HPDE6-E6E7 (cell line): ENCODE results near the gene SHQ1.

Source experiments
- DNase-seq: peaks from one replicate; pipeline ENCODE4 v3.0.0; 2011; ENCODE audit warnings: missing footprints; ENCODE audit errors: extremely low spot score

The SHQ1 gene

DNA sequence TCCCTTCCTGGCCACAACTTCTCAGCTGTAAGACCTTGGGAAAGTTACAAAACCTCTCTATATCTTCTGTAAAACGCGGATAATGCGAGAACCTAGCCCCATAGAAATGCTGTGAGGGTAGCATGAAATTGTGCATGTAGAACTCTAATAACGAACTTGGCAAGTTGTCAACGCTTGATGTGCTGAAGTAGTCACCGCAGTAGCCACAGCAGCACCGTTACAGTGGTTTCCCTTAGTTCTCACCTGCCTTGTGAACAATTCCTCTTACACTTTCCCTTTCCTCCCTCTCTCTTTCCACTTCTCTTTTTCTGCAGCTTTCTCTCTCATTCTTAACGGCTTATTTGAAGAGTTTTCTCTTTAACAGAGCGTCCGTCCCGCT, 447 bp upstream of the SHQ1 start:
- no peak for DNase-seq

DNA sequence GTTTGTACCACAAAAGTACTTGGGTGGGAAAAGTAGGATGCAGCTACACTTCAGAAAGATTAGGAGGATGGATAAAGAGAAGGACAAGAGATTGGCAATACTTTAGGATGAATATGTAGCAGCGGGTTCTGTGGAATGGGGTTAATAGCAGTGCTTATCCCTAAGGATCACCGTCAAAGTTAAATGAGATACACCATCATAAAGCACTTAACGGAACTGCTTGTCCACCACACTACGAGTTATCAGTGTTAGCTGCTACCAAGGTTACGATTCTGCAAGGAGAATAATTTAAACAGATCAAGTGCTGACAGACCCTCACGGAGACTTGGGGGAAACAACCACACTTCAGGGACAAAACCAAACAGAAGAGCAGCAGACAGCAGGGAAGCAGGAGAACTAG, 963 bp downstream of the SHQ1 start:
- DNase-seq = no peak

DNA sequence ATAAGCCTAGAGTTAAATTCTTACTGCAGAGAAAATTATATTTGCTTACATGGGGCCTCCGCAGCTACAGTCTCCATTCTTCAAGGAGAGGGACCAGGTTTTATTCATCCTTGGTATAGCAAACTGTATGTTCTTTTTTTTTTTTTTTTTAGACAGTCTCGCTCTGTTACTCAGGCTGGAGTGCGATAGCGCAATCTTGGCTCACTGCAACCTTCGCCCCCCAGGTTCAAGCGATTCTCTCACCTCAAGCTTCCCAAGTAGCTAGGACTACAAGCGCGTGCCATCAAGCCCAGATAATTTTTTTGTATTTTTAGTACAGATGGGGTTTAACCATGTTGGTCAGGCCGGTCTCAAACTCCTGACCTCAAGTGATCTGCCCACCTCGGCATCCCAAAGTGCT, 2.1 kb downstream of the SHQ1 start:
- DNase-seq = no peak

DNA sequence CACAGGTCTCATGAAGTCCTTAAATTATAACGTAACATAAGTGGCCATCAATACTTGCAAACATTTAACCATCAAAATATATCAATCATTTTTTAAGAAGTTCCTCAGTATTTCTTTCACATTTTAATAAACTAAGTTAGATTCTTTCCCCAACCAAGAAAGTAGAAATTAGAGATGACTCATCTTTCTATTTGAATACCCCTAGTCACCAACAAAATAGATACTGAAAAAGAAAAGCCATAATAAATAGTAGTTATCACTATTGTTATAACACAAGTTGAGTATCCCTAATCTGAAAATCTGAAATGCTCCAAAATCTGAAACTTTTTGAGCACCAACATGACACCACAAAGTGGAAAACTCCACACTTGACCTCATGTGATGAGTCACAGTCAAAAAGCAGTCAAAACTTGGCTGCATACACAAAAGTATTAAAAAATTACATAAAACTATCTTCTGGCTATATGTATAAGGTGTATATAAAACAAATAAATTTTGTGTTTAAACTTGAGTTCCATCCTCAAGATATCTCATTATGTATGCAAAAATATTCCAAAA, 3.7 kb downstream of the SHQ1 start:
- DNase-seq = no peak

DNA sequence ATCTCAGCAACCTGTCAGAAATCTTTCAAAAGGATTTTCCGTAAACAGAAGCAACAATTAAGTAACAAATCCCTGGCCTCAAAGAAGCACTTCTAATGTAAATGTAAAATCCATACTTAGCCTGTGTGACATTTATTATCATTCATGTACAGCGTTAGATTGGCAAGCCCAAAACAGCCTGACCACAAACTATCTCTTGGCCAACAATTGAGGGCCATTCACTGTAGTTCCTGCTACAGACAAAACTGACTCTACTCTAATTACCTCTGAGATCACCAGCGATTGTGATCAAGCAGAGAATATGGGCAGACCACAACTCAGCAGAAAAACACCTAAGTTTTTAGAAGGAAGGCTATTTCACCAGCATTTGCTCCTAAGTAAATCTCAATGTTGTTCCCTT, 9.2 kb downstream of the SHQ1 start:
- no peak for DNase-seq

DNA sequence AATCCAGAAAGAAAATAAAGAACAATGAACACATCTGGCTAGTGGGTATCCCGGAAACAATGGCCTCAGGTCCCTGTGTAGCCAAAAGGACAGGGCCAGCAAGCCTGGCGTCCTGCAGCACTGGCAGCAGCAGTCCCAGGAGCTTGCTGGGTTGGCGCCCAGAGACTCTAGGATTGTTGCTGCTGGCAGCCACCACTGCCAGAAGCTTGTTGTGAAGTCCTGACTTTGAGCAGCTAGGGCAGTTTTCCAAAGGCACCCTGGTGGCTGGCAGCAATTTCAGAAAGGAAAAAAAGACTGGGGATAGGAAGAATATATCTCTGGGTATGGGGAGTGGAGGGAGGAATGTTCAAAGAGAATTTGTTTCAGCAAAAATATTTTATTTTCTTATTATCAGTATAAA, 11.3 kb downstream of the SHQ1 start:
- no peak for DNase-seq

DNA sequence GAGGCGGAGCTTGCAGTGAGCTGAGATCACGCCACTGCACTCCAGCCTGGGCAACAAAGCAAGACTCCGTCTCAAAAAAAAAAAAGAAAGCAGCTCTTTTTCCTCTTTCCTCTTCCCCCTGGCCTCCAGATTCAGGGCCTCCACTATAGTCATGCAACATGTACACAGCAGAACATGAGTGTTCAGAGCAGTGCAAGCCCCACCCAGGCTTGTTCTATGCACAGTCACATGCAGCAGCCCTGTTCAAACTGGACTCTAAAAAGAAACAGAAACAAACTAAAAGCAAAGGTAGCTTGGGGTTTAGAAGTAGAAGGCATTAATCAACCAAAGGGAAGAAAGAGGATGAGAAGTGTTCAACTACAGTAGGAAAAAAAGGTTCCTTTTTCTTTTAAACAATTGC, 11.8 kb downstream of the SHQ1 start:
- no peak for DNase-seq

DNA sequence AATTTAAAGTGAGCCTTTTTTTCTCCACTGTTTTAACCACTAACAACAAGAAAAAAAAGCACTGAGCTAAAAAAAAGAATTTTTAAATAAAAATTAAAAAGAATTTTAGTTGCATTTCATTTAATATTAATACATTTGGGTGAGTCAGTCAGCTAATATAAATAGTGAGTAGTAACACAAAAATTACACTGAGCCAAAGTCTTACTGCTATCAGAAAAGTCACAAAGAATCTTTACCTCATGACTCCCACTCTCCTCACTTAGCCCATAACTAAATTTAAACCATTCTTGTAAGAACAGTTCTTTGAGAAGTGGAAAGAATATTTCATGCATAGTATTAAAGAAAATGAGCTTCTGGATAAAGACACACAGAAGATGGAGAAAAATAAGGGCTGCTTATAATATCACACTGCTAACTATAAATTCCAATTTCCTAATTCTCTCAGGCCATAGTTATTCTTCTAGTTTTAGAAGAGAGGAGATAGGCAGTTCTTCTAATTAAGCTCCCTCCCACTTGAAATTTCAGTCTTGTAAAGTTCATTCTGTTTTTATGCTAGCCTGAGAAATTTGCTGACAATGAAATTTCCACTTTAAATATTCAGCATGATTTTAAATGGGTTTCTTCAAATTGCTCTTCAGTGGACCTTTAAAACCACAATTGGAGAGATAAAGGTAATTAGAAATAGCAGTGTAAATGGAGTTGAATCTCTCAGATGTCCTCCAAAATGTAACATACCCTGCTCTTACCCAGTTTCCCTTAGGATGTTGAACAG, 17.6 kb downstream of the SHQ1 start:
- no peak for DNase-seq

DNA sequence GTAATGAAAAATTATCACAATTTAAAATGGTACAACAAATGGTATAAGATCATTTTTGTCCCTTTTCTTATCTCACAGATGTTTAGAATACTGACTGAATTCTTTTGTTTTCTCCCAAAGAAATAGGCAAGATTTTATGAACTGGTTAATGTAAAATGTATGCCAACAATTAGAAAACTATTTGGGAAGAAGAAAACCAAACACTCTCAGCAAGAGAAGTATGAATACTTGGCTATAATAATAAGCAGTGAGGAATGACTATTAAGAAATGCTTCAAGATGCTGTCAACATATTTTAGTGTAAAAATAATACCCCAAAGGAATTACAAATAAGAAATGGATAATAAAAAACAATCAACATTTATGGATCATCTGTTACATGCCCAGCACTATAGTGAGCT, 18.5 kb downstream of the SHQ1 start:
- DNase-seq = no peak

DNA sequence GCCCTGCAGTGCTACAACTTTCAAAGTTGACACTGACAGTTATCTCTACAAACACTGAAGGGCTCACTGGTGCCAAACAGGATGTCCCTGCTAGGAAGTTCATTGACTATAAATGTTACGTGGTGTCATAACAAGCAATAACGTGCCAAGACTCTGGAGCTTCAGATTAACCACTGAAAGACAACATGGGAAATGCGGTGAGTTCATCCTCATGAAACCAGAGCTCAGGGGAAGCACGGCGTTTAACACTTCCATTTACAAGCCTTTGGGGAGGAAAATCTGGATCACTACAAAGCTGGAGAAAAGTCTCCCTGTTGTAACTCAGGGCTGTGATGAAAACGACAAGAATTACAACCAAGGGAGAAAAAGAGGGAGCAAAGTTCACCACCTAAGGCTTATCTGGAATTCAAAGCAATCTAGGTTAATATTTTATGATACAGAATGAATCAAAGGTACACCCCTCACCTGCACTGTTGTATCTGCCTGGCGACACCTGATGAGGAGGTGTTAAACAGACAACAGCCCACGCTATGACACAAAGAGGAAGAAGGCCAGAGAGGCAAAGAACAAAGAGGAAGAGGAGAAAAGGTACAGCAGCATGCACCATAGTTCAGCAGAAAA, 27.0 kb downstream of the SHQ1 start:
- no peak for DNase-seq

DNA sequence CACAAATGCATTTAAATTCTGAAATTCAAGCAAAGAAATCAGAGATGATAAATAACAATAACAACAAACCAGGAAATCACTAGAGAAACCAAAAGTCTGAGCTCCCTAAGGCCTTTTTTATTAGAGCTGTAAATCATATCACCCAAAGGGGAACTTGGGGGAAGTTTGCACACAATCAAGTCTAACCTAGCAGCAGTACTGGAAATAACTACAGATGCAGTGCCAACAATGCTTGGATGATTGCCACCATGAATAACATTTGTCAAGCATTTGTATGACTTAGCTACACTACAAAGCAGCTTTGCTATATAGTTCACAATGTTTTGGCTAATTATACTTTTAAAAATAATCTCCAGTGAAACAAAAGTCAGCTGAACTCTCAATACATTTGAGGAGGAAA, 27.8 kb downstream of the SHQ1 start:
- no peak for DNase-seq

DNA sequence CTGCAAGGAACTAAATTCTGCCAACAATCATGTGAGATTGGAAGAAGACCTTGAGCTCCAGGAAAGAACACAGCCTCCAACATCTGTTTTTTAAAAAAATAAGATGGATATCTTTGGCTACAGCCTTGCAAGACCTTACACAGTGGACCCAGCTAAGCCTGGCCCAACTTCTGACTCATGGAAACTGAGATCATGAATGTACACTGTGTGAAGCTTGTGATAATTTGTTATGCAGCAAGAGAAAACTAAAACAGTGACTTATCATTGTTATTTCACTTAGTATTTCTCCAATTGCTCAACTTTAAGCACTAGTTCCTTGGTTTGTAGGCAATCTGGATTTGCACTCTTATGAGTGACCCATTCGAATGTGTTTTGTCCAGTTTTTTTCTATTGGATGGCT, 29.3 kb downstream of the SHQ1 start:
- no peak for DNase-seq

DNA sequence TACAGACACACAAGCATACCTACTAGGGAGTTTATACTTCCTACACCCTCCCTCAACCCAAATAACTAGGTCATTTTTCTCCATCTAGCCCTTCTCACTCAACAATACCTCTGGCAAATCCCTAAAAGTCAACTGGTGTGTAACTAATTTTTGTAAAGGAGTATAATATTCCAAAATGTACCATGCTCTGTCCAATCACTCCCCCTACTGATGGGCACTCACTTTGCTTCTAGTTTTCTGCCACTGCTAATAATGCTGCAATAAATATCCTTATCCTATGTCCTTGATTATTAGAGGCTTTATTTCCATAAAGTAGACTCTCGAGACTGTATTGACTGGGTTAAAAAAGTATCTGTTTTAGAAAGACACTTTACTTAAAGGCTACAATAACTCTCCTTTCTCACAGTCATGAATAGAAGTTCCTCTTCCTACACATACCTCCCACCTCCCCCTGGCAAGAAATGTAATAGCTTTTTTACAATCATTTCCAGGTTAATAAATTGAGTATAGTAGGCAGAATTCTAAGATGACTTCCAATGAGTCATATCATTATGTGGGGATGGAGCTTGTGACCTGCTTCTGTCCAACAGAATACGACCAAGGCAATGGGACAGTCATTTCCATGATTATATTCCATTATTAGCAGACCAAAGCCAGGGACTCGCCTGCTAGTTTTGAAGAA, 30.0 kb downstream of the SHQ1 start:
- peak; percentile 1 for DNase-seq

DNA sequence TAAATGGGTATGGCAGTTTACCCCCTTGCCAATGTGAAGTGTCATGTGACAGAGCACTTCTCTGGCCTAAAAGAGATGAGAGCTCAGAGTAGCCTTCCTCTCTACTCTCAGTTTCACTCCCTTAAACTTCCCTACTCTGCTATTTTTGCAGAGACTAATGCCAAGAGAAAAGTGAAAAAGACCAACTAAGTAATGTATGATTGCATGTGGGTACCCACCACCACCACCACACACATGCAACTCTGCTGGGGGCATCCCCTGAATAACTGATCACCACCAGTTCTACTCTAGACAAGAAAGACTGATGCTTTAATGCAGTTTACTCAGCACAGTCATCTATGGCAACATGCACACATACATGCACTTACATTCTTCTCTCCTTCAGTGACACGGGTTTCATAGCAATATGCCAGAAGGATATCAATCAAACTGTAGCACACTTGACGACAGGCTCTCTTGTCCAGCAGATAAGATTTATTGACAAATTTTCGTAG, 31.3 kb downstream of the SHQ1 start:
- no peak for DNase-seq

DNA sequence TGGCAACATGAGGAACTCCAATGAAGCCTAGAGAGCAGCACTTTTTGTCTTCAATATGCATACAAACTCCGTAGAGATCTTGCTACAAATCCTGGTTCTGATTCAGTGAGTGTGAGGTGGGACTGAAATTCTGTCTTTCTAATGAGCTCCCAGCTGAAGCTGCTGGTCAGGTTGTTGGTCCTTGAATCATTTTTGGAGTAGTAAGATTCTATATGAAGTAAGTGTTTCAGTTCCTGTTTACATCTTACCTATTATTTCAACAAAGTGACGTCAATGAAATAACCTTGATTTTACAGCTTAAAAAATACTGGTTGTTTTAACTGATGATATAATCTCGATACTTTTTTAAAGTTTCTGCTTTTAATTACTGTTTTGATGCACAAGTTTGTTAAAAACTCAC, 33.9 kb downstream of the SHQ1 start:
- no peak for DNase-seq

DNA sequence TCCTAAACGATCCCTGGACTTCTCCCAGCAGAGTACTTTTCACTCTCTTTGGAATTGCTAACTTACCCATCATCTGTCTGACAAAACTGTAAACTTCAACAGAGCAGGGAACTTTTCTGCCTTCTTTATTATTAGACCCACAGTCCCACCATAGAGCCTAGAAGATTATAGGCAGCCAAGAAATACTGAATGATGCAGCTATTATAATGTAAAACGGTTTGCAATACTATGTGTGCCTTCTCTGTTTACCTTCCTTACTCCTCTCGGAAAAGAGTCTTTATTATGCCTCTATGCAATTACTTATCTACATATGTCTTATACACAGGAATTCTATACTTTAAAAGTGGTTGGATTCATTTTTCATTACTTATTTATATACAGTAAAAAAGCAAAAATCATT, 36.0 kb downstream of the SHQ1 start:
- DNase-seq = no peak

DNA sequence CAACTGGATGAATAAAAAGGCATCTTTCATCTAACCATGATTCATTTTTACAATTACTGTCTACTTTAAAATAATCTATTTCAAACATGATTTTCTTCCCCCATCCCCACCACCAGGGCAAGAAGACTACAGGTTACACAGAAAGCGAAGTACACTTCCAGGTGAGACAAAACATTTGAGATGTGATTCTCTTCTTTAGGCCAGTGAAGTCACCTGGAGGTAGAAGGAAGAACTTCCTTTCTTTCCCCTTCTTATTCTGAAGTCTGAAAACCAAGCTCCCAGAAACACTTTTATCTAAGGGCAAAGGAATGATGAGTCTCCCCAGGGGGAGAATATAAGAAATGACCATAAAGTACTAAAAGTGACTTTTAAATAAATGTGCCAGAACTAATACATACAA, 36.7 kb downstream of the SHQ1 start:
- no peak for DNase-seq

DNA sequence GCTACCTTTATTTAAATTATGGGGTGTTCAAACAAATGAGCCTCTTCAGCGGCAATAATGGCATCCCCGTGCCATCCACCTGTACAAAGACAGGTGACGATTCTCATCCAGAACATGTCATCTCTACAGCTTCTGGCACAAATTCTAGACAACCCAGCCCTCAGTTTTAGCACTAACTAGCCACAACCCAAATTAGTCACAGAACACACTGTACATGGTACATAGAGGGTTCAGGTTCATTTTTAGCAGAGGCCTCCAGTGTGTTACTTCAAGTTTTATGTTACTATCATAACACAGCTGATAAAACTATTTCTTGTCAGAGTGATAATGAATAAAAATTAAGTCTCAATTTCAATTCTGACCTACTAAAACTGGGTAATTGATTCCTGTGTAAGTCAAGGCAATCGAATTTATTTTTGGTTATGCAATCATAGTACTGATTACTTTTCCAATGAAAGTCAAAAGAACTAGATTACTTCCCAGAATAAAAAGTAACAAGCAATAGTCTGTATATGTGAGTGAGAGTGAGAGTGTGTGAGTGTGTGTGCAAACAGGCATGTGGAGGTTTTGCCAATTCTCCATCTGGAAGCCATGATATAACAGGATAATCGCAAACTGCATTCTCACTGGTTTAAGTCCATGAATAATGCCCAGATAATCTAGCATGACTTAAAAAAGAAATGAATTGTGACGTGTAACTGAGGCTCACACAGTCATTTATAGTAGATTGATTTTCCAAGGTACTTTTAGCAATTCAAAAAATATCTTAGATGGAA, 37.4 kb downstream of the SHQ1 start:
- no peak for DNase-seq

DNA sequence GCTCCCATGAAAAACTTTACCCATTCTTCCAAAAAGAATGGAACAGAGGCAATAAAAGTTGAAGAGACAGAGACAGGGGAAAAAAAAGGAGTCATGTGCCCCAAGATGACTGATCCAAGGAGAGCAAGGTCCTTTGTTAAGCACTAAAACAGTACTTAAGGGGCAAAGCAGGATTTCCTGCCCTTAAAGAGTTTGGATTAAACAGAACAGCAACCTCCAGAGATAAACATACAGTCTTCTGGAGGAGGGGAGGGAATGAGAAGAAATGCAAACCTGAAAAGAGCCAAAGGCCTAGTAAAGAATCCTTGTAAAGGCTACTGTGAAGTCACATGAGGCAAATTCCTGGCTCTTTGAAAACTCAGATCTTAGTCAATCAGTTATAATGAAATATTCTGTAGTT, 38.2 kb downstream of the SHQ1 start:
- DNase-seq = no peak

DNA sequence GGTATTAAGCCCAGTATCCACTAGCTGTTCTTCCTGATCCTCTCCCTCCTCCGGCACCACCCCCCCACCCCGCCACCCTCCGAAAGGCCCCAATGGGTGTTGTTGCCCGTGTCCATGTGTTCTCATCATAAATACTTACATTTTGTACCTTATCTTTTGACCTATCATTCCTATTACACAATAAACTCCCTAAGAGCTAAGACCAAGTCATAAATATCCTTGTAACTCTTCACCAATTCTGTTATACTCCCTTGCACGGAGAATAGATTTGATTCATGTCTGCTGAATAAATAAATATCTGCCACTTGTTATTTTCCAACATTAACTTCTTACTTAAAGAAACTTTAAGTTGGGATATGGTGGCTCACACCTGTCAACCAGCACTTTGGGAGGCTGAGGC, 43.9 kb downstream of the SHQ1 start:
- no peak for DNase-seq

DNA sequence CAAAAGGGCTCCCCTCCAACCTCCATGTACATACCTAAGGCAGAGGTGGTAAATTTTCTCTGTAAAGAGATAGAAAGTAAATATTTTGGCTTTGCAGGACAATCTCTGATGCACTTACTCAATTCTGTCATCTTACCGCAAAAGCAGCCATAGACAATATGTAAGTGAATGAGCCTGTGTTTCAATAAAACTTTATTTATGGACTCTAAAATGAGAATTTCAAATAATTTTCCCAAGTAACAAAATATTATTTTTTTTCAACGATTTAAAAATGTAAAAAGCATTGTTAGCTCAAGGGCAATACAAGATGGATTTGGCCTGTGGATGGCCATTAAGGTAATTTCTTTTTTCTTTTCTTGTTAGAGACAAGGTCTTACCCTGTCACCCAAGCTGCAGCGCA, 44.7 kb downstream of the SHQ1 start:
- no peak for DNase-seq

DNA sequence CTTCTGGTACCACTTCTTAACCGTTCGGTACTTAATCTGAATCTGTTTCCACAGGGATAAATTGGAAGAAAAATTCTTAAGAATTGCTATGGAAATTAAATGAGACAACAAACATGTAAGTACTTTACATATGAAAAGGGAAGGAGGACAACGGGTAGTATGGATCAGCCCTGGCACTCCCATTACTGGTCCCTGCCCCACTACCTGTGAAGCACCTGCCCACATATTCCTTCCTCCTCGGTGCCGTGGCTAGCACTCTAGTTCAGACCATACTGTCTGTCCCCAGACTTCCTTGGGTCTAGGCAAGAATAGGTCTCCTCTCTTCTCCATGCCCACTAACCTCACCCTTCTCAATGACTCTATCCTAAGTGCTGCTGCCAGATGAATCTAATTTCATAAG, 46.2 kb downstream of the SHQ1 start:
- DNase-seq = no peak
